ENCODE data around the gene TANK.

GRCh38 chr2:161136696-161137324 is 23.4 kb upstream of the TANK start:
- TF ChIP-seq CTCF (IDR thresholded peaks at IDR 0.05; ENCODE audit: borderline replicate concordance, extremely low read depth, low read length, poor library complexity, severe bottlenecking) (no peak), EZH2 (IDR thresholded peaks at IDR 0.05; ENCODE audit: borderline replicate concordance, low read depth, low read length, severe bottlenecking) (no peak)
